ENCODE measurements around the gene ZNF292.

The ZNF292 gene

DNA sequence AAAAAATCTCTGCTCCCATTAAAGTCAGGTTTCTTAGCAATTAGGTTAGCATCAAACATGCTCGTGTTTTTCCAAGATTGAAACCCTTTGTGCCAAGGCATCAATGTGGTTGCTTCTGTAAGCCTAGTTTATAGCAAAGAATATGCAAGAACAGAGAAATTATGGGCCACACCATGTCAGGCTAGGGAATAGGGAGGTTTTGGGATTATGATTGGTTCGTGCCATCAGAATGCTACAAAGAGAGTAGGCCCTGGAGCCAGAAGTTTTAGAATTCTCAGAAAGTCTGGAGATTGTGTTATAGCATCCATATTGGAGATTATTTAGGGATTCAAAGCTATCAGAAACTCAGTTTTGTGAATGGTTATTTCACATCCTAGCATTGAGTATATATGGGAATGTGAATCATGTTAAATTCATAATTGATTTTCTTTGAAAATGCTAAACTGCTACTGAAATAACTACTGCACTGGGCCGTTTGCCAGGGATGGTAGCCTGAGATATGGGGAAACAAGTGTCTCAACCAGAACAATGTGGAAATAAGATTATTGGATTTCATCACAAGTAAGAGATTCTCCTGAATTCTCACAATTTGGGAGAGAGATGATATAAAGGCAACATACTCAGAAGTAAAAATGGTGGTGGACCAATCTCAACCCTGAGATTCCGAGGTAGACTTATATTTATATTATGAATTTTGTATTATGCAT, 45.3 kb downstream of the ZNF292 start:
- H3K4me3 ChIP-seq (ENCODE audit: low read depth, low read length): no peak overlapping the region
- in situ Hi-C loops (cut with HindIII; ENCODE audit: low sequenced_read_pairs): no loop called here
- DNase-seq (ENCODE audit: low read depth): no peak
- TF ChIP-seq CTCF (IDR thresholded peaks at IDR 0.05; ENCODE audit: low read depth, low read length, missing control alignments): no peak

DNA sequence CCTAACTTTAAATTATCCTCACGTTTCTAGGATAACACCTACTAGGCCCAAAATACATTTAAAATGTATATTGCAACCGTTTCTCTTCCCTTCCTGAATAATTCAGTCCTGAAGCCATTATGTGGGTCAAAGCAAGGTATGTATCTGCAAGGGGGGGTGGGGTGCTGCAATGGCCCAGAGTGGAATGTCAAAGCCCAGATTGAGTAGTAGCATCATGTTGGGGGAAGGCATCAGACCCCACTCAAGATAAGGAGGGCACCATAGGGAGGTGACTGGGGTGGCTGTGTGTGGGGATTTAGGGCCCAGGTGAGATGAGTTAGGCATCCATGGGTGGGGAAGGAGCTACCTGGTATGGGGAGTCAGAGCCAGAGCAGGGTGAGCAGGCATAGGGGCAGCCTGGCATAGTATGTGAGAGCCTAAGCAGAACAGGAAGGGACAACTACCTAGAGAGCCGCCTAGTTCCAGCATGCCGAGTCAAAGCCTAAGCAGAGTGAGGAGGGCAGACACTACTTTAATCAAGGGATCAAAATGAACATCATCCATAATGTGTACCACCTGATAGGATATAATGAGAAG, 48.2 kb downstream of the ZNF292 start:
- DNase-seq (ENCODE audit: low read depth): no peak
- in situ Hi-C loops (cut with HindIII; ENCODE audit: low sequenced_read_pairs): no loop called here

DNA sequence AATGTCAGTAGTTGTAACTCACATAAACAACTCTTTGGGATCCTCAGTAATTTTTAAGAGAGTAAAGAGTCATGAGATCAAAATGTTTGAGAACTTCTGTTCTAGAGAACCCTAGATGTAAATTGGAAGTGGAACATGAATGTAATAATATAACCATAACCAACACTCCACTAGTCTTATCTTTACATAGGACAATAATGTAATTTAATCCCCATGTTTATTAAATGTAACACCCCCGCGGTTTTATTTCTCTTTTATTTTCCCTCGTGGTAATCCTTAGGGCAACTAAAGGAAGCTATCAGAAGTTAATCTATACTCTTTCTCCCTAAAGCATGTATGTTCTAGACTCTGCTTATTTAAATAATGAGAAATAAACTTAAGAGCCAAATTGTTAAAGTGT, 54.4 kb downstream of the ZNF292 start:
- in situ Hi-C loops (cut with HindIII; ENCODE audit: low sequenced_read_pairs): no loop called here
- DNase-seq (ENCODE audit: low read depth): no peak
- TF ChIP-seq CTCF (IDR thresholded peaks at IDR 0.05; ENCODE audit: low read depth, low read length, missing control alignments): no peak
- no peak overlapping the region for H3K4me3 ChIP-seq (ENCODE audit: low read depth, low read length)

More for the DNA sequence above, 48.2 kb downstream of the ZNF292 start:
- no peak overlapping the region for H3K4me3 ChIP-seq (ENCODE audit: low read depth, low read length)
- no peak for TF ChIP-seq CTCF (IDR thresholded peaks at IDR 0.05; ENCODE audit: low read depth, low read length, missing control alignments)

GRCh38 chr6:87210979-87211378, 55.6 kb downstream of the ZNF292 start:
- no peak for DNase-seq (ENCODE audit: low read depth)
- H3K4me3 ChIP-seq (ENCODE audit: low read depth, low read length): no peak overlapping the region
- TF ChIP-seq CTCF (IDR thresholded peaks at IDR 0.05; ENCODE audit: low read depth, low read length, missing control alignments): no peak
- in situ Hi-C loops (cut with HindIII; ENCODE audit: low sequenced_read_pairs): no loop called here

DNA sequence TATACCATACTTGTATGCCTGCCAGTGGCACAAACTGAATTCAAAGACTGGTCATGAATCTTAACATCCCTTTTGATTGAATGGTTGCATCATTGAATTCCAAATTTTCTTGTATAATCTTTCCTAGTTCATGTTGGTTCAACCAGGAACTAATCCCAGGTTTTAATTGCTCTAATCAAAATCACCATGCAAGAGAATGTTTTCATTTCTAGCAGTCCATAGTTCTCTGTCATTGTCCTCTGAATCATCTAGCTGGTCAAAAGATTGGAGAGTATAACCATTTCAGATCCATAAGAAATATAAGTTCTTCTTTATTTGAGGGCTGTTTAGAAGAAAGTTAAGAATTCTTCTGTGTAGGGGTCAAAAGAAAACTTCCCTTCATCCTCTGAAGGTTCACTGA, 57.2 kb downstream of the ZNF292 start:
- H3K4me3 ChIP-seq (ENCODE audit: low read depth, low read length): no peak overlapping the region
- in situ Hi-C loops (cut with HindIII; ENCODE audit: low sequenced_read_pairs): no loop called here
- no peak for DNase-seq (ENCODE audit: low read depth)
- TF ChIP-seq CTCF (IDR thresholded peaks at IDR 0.05; ENCODE audit: low read depth, low read length, missing control alignments): no peak

- no peak for TF ChIP-seq CTCF (IDR thresholded peaks at IDR 0.05; ENCODE audit: low read depth, low read length, missing control alignments)
- H3K4me3 ChIP-seq (ENCODE audit: low read depth, low read length): no peak overlapping the region
- in situ Hi-C loops (cut with HindIII; ENCODE audit: low sequenced_read_pairs): no loop called here
- DNase-seq (ENCODE audit: low read depth): no peak
Measured at GRCh38 chr6:87213364-87213763, 58.0 kb downstream of the ZNF292 start.

Measured in astrocyte of the cerebellum (primary cell).